Fibroblast of lung (primary cell): ENCODE data around the gene NPTX1. TPM values are rescaled to one million over a fixed set of nuclear protein-coding genes. Genes with fewer than 3 reads are reported as not detected.

ENCODE experiments used
- DNase-seq, 2 donors: peaks; one replicate each; pipeline versions ENCODE4 v3.0.0 to v3.0.0-alpha.2; 2010; ENCODE audit warnings: low read depth in 2 of 2
- H2AFZ ChIP-seq: 2 replicates; pipeline ENCODE4 v1.5.1; 2012; ENCODE audit warnings: low read length, control low read depth, inconsistent platforms
- H3K27ac ChIP-seq: 2 replicates; pipeline ENCODE4 v1.5.1; 2011; ENCODE audit warnings: low read length, control low read depth; ENCODE audit not compliant: insufficient read depth
- H3K27me3 ChIP-seq: 2 replicates; pipeline ENCODE4 v1.5.1; 2011; ENCODE audit warnings: mild to moderate bottlenecking, low read length; ENCODE audit not compliant: control insufficient read depth, insufficient read depth
- H3K36me3 ChIP-seq: 2 replicates; pipeline ENCODE4 v1.5.1; 2011; ENCODE audit warnings: low read length; ENCODE audit not compliant: control insufficient read depth, insufficient read depth
- H3K4me1 ChIP-seq: 2 replicates; pipeline ENCODE4 v1.5.1; 2011; ENCODE audit warnings: low read length; ENCODE audit not compliant: control insufficient read depth, insufficient read depth; ENCODE audit errors: extremely low read depth
- H3K4me2 ChIP-seq: 2 replicates; pipeline ENCODE4 v1.5.1; 2011; ENCODE audit warnings: low read length, control low read depth; ENCODE audit not compliant: insufficient read depth; ENCODE audit errors: extremely low read depth
- H3K4me3 ChIP-seq, 4 experiments: fragments of 200-600 bp in 1 of 4; sonication (generic) in 1 of 4; replicated peaks in 1 of 4; 2 replicates each; pipeline ENCODE4 v1.5.1; 2011 to 2016; ENCODE audit warnings: low read length in 4 of 4, low read depth in 3 of 4, mild to moderate bottlenecking in 3 of 4, control low read depth in 2 of 4, inconsistent platforms in 1 of 4, mixed read lengths in 1 of 4; ENCODE audit not compliant: insufficient read depth in 1 of 4; ENCODE audit errors: control extremely low read depth in 1 of 4
- H3K79me2 ChIP-seq: 2 replicates; pipeline ENCODE4 v1.5.1; 2012; ENCODE audit warnings: mild to moderate bottlenecking, low read length, inconsistent platforms; ENCODE audit not compliant: control insufficient read depth, insufficient read depth
- H3K9ac ChIP-seq: 2 replicates; pipeline ENCODE4 v1.5.1; 2011; ENCODE audit warnings: mild to moderate bottlenecking, low read length, control low read depth; ENCODE audit not compliant: insufficient read depth
- H3K9me3 ChIP-seq: 2 replicates; pipeline ENCODE4 v1.5.1; 2012; ENCODE audit warnings: low read depth, low read length; ENCODE audit not compliant: control insufficient read depth, insufficient read depth
- H4K20me1 ChIP-seq: 2 replicates; pipeline ENCODE4 v1.5.1; 2011; ENCODE audit warnings: low read length; ENCODE audit not compliant: control insufficient read depth, insufficient read depth; ENCODE audit errors: extremely low read depth
- CTCF ChIP-seq, 2 donors: IDR thresholded peaks in 1 of 2; conservative IDR thresholded peaks in 1 of 2; 1 replicate in 1 of 2; 2 replicates in 1 of 2; pipeline ENCODE4 v1.5.1; 2011 to 2012; ENCODE audit warnings: low read length in 2 of 2, control low read depth in 1 of 2, inconsistent platforms in 1 of 2, low read depth in 1 of 2, mild to moderate bottlenecking in 1 of 2
- EZH2 ChIP-seq: IDR thresholded peaks from 2 replicates; pipeline ENCODE4 v1.5.1; 2012; ENCODE audit warnings: low read length, control low read depth, mild to moderate bottlenecking; ENCODE audit errors: missing control alignments
- polyA plus RNA-seq, 2 donors: library from polyadenylated mRNA; depleted of rRNA in 1 of 2; stranded (reverse) in 1 of 2; unstranded in 1 of 2; fragments of >200 nt; gene quantifications; 2 replicates each; pipeline ENCODE4 v1.2.1, GENCODE V29; 2011 to 2012; ENCODE audit warnings: missing spikeins in 1 of 2
- total RNA-seq: library from RNA; depleted of rRNA; stranded (reverse); fragments of >200 nt; gene quantifications from 2 replicates; pipeline ENCODE4 v1.2.1, GENCODE V29; 2014

NPTX1 gene
- total and polyA plus RNA-seq, 2 donors (not counting 1 experiment from before 2014, with no cell fraction given) = 14.9 to 31.2 TPM

GRCh38 chr17:80513892-80514291 is 37.5 kb upstream of the NPTX1 start:
- Histone ChIP-seq H3K27ac (no peak overlapping the region), H3K4me3 (no peak overlapping the region), H3K4me2 (no peak overlapping the region), H3K9ac (no peak overlapping the region), H4K20me1 (no peaks in the 10 kb centered on the region), H3K27me3 (peaks cover 9% of the 10 kb centered on the region), H3K4me1 (no peaks in the 10 kb centered on the region), H3K36me3 (no peaks in the 10 kb centered on the region), H2AFZ (no peak overlapping the region), H3K79me2 (no peaks in the 10 kb centered on the region), H3K9me3 (no peaks in the 10 kb centered on the region)
- TF ChIP-seq EZH2 = no peak
- TF ChIP-seq CTCF (conservative IDR thresholded peaks at IDR 0.05 in 1 of 2, IDR thresholded peaks at IDR 0.05 in 1 of 2; ENCODE audit: low read depth in 1 of 2, low read length in 2 of 2) = no peak
- peak; percentile 31 to 91 for DNase-seq

- Histone ChIP-seq H3K4me2 (no peak overlapping the region), H3K36me3 (no peaks in the 10 kb centered on the region), H3K9ac (no peak overlapping the region), H3K9me3 (no peaks in the 10 kb centered on the region), H3K79me2 (no peaks in the 10 kb centered on the region), H3K4me3 (no peak overlapping the region), H2AFZ (no peak overlapping the region), H4K20me1 (no peaks in the 10 kb centered on the region), H3K27ac (no peak overlapping the region), H3K4me1 (no peaks in the 10 kb centered on the region), H3K27me3 (peaks cover 9% of the 10 kb centered on the region)
- DNase-seq = no peak
- TF ChIP-seq EZH2 (no peak), CTCF (conservative IDR thresholded peaks at IDR 0.05 in 1 of 2, IDR thresholded peaks at IDR 0.05 in 1 of 2; ENCODE audit: low read depth in 1 of 2, low read length in 2 of 2) (no peak)
These were observed 36.8 kb upstream of the NPTX1 start for GRCh38 chr17:80513201-80513600.

GRCh38 chr17:80512233-80512632 is 35.8 kb upstream of the NPTX1 start:
- H3K36me3 ChIP-seq = no peaks in the 10 kb centered on the region
- H3K79me2 ChIP-seq = no peaks in the 10 kb centered on the region
- no peak overlapping the region for H3K27ac ChIP-seq
- DNase-seq = peak in 1 of 2 donors; percentile 78
- no peak overlapping the region for H2AFZ ChIP-seq
- H3K4me3 ChIP-seq = no peak overlapping the region
- no peaks in the 10 kb centered on the region for H3K4me1 ChIP-seq
- H3K9ac ChIP-seq = no peak overlapping the region
- TF ChIP-seq CTCF (conservative IDR thresholded peaks at IDR 0.05 in 1 of 2, IDR thresholded peaks at IDR 0.05 in 1 of 2; ENCODE audit: low read depth in 1 of 2, low read length in 2 of 2) = no peak
- TF ChIP-seq EZH2 = no peak
- H3K27me3 ChIP-seq = peaks cover 5% of the 10 kb centered on the region
- no peak overlapping the region for H3K4me2 ChIP-seq
- H3K9me3 ChIP-seq = no peaks in the 10 kb centered on the region
- no peaks in the 10 kb centered on the region for H4K20me1 ChIP-seq
